SU-DHL-6 (cell line): Measurements from ENCODE around the gene PPARG.

ENCODE experiments used
- H2AFZ ChIP-seq: fragments of 200-600 bp; sonication (generic); 2 replicates; pipeline ENCODE4 v1.6.1; 2014; ENCODE audit warnings: low read depth, mild to moderate bottlenecking, moderate library complexity, mixed read lengths, antibody characterized with exemption, low read length; ENCODE audit not compliant: severe bottlenecking
- H3F3A ChIP-seq: fragments of 200-600 bp; shearing (Covaris generic); 2 replicates; pipeline ENCODE4 v1.6.0; 2016; ENCODE audit warnings: antibody characterized with exemption, mild to moderate bottlenecking; ENCODE audit not compliant: insufficient read depth
- H3K27ac ChIP-seq: fragments of 200-600 bp; sonication (generic); 2 replicates; pipeline ENCODE4 v1.5.1; 2016; ENCODE audit warnings: low read depth, mild to moderate bottlenecking, low read length, moderate library complexity, mixed read lengths
- H3K27me3 ChIP-seq: fragments of 200-600 bp; sonication (generic), shearing (Covaris generic); 2 replicates; pipeline ENCODE4 v1.6.0; 2014; ENCODE audit warnings: mild to moderate bottlenecking, low read length
- H3K36me3 ChIP-seq: fragments of 200-600 bp; sonication (generic); 2 replicates; pipeline ENCODE4 v1.6.1; 2014; ENCODE audit warnings: mild to moderate bottlenecking, low read length, mixed read lengths
- H3K4me2 ChIP-seq: fragments of 300-600, 200-600 bp; shearing (Covaris generic), sonication (generic); 2 replicates; pipeline ENCODE4 v1.6.0; 2014; ENCODE audit warnings: low read length, low read depth, mild to moderate bottlenecking; ENCODE audit not compliant: poor library complexity, severe bottlenecking
- H3K4me3 ChIP-seq: fragments of 200-600 bp; sonication (generic); 2 replicates; pipeline ENCODE4 v1.5.1; 2014; ENCODE audit warnings: antibody characterized with exemption, low read length, mild to moderate bottlenecking, mixed read lengths; ENCODE audit not compliant: insufficient read depth, poor library complexity, severe bottlenecking
- H3K79me2 ChIP-seq: fragments of 200-600 bp; sonication (generic); 2 replicates; pipeline ENCODE4 v1.6.1; 2014; ENCODE audit warnings: mild to moderate bottlenecking, low read length, moderate library complexity; ENCODE audit not compliant: insufficient read depth
- H3K9ac ChIP-seq: fragments of 200-600 bp; sonication (generic); 2 replicates; pipeline ENCODE4 v1.7.0; 2014; ENCODE audit warnings: mild to moderate bottlenecking, low read length
- H3K9me2 ChIP-seq: fragments of 200-600 bp; sonication (generic); replicated peaks from 2 replicates; pipeline ENCODE4 v1.6.1; 2014; ENCODE audit warnings: low read length; ENCODE audit not compliant: insufficient read depth
- H3K9me3 ChIP-seq: fragments of 200-600 bp; sonication (generic); 2 replicates; pipeline ENCODE4 v1.6.1; 2014; ENCODE audit warnings: low read length, mixed read lengths; ENCODE audit not compliant: insufficient read depth
- H4K20me1 ChIP-seq: fragments of 200-600 bp; sonication (generic); 2 replicates; pipeline ENCODE4 v1.6.1; 2014; ENCODE audit warnings: low read depth, mild to moderate bottlenecking, antibody characterized with exemption, low read length, moderate library complexity, mixed read lengths
- CTCF ChIP-seq: fragments of 200-600 bp; sonication (generic); IDR thresholded peaks from one replicate; pipeline ENCODE4 v1.5.1; 2017; ENCODE audit warnings: antibody characterized with exemption, mild to moderate bottlenecking, low read length, moderate library complexity; ENCODE audit not compliant: insufficient read depth, poor library complexity, severe bottlenecking
- EZH2phosphoT487 ChIP-seq: fragments of 200-600 bp; sonication (generic), shearing (Covaris generic); conservative IDR thresholded peaks from 2 replicates; pipeline ENCODE4 v1.6.1; 2018; ENCODE audit warnings: mild to moderate bottlenecking, antibody characterized with exemption, low read length, moderate library complexity, mixed read lengths

PPARG gene

GRCh38 chr3:12318758-12319621 lies 30.1 kb downstream of the PPARG start:
- H2AFZ ChIP-seq = no peak overlapping the region
- H3K9me3 ChIP-seq = no peaks in the 10 kb centered on the region
- no peaks in the 10 kb centered on the region for H3K9me2 ChIP-seq
- H3K4me2 ChIP-seq = no peak overlapping the region
- no peak overlapping the region for H3K4me3 ChIP-seq
- no peaks in the 10 kb centered on the region for H4K20me1 ChIP-seq
- no peak overlapping the region for H3K27ac ChIP-seq
- no peaks in the 10 kb centered on the region for H3F3A ChIP-seq
- no peaks in the 10 kb centered on the region for H3K79me2 ChIP-seq
- H3K9ac ChIP-seq = no peak overlapping the region
- H3K27me3 ChIP-seq = no peaks in the 10 kb centered on the region
- TF ChIP-seq CTCF (no peak), EZH2phosphoT487 (no peak)
- H3K36me3 ChIP-seq = no peaks in the 10 kb centered on the region

GRCh38 chr3:12321015-12321414 lies 32.1 kb downstream of the PPARG start:
- no peak overlapping the region for H3K4me2 ChIP-seq
- no peaks in the 10 kb centered on the region for H4K20me1 ChIP-seq
- no peak overlapping the region for H3K27ac ChIP-seq
- H3F3A ChIP-seq = no peaks in the 10 kb centered on the region
- H3K36me3 ChIP-seq = no peaks in the 10 kb centered on the region
- H3K4me3 ChIP-seq = no peak overlapping the region
- no peaks in the 10 kb centered on the region for H3K27me3 ChIP-seq
- no peak overlapping the region for H2AFZ ChIP-seq
- H3K79me2 ChIP-seq = no peaks in the 10 kb centered on the region
- no peak for TF ChIP-seq EZH2phosphoT487
- TF ChIP-seq CTCF = no peak
- no peak overlapping the region for H3K9ac ChIP-seq
- no peaks in the 10 kb centered on the region for H3K9me3 ChIP-seq
- H3K9me2 ChIP-seq = no peaks in the 10 kb centered on the region

- no peak overlapping the region for H3K27ac ChIP-seq
Measured at GRCh38 chr3:12323237-12323636, 34.4 kb downstream of the PPARG start.

More at GRCh38 chr3:12323237-12323636, 34.4 kb downstream of the PPARG start:
- Histone ChIP-seq H2AFZ (no peak overlapping the region), H3K9ac (no peak overlapping the region), H3K36me3 (no peaks in the 10 kb centered on the region), H3F3A (no peaks in the 10 kb centered on the region), H3K27me3 (no peaks in the 10 kb centered on the region), H3K9me2 (no peaks in the 10 kb centered on the region), H3K4me2 (no peak overlapping the region), H3K9me3 (no peaks in the 10 kb centered on the region), H3K4me3 (no peak overlapping the region), H4K20me1 (no peaks in the 10 kb centered on the region), H3K79me2 (no peaks in the 10 kb centered on the region)
- TF ChIP-seq EZH2phosphoT487 (no peak), CTCF (no peak)
